ENCODE data around the gene TBCEL. TPM values are rescaled to one million over a fixed set of nuclear protein-coding genes. Genes with fewer than 3 reads are reported as not detected.

TBCEL gene
- total RNA-seq, 1 experiment from 2014 or later: 17.7 TPM

DNA sequence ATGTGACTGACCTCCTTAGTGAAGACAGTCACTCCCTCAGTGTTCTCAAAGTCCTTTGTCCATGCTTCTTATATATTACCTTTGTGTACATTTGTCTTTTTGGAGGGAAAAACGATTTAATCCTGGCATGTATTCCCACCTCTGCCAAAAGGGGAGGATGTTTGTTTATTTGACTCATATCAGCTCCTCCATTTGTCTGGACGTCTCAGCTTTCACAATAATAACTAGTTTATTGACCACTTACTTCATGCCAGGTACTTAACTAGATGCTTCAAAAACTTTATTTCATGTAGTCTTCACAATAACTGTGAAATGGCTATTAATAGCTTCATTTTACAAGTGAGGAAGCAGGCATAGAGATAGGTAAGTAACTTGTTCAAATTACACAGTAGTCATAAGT, 5.3 kb downstream of the TBCEL start:
- no TSS peak for BruUV-seq (replicated peaks)
- TF ChIP-seq SRF (IDR thresholded peaks at IDR 0.05; ENCODE audit: low read depth) (no peak), ZFX (IDR thresholded peaks at IDR 0.05) (no peak), POLR2A (IDR thresholded peaks at IDR 0.05; ENCODE audit: borderline replicate concordance, extremely low read depth, insufficient read depth, insufficient read length) (no peak), ZNF274 (IDR thresholded peaks at IDR 0.05; ENCODE audit: low read depth, low read length) (no peak), RAD21 (IDR thresholded peaks at IDR 0.05; ENCODE audit: low read depth) (no peak)
- TF ChIP-seq, protein P1, sequence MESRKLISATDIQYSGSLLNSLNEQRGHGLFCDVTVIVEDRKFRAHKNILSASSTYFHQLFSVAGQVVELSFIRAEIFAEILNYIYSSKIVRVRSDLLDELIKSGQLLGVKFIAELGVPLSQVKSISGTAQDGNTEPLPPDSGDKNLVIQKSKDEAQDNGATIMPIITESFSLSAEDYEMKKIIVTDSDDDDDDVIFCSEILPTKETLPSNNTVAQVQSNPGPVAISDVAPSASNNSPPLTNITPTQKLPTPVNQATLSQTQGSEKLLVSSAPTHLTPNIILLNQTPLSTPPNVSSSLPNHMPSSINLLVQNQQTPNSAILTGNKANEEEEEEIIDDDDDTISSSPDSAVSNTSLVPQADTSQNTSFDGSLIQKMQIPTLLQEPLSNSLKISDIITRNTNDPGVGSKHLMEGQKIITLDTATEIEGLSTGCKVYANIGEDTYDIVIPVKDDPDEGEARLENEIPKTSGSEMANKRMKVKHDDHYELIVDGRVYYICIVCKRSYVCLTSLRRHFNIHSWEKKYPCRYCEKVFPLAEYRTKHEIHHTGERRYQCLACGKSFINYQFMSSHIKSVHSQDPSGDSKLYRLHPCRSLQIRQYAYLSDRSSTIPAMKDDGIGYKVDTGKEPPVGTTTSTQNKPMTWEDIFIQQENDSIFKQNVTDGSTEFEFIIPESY (IDR thresholded peaks at IDR 0.05; ENCODE audit: extremely low read depth, insufficient replicate concordance, low read length): no peak
- H3K36me3 ChIP-seq (ENCODE audit: control insufficient read depth in 1 of 2, insufficient read depth in 2 of 2, low read length in 2 of 2): no peaks in the 10 kb centered on the region
- no peaks in the 10 kb centered on the region for H4K20me1 ChIP-seq (ENCODE audit: insufficient read depth)
- ATAC-seq (no peak), DNase-seq (ENCODE audit: low read depth, low spot score) (no peak)
- no peak overlapping the region for H3K4me3 ChIP-seq (replicated peaks in 1 of 2; ENCODE audit: low read depth in 1 of 2, low read length in 2 of 2)
- H3K79me2 ChIP-seq (ENCODE audit: insufficient read depth, low read length): peaks cover 36% of the 10 kb centered on the region
- no peak overlapping the region for H2AFZ ChIP-seq (ENCODE audit: low read depth, low read length, poor library complexity, severe bottlenecking)
- no peak overlapping the region for H3K4me2 ChIP-seq (ENCODE audit: low read length)
- intact Hi-C loops (cut with micrococcal nuclease): no loop called here
- peaks cover 10 to 17% of the 10 kb centered on the region in 2 experiments for H3K4me1 ChIP-seq (ENCODE audit: control insufficient read depth in 1 of 2, insufficient read depth in 2 of 2, low read length in 2 of 2)
- ChIA-PET POLR2A (no interaction called here), CTCF (no interaction called here), RAD21 (ENCODE audit: low non-redundant PET in 1 of 2, low total read pairs in 2 of 2, uncharacterized antibody in 2 of 2, unreplicated experiment in 2 of 2) (no interaction called here)
- no peaks in the 10 kb centered on the region for H3K9me2 ChIP-seq (ENCODE audit: insufficient read depth)
- H3K9me3 ChIP-seq (ENCODE audit: control insufficient read depth in 1 of 2, insufficient read depth in 1 of 2, low read depth in 1 of 2, low read length in 2 of 2): no peaks in the 10 kb centered on the region
- no peak overlapping the region for H3K9ac ChIP-seq (ENCODE audit: low read length)
- no peaks in the 10 kb centered on the region for H3K27me3 ChIP-seq (ENCODE audit: insufficient read depth, low read length)
- no peak overlapping the region for H3K27ac ChIP-seq (ENCODE audit: low read depth, low read length)

DNA sequence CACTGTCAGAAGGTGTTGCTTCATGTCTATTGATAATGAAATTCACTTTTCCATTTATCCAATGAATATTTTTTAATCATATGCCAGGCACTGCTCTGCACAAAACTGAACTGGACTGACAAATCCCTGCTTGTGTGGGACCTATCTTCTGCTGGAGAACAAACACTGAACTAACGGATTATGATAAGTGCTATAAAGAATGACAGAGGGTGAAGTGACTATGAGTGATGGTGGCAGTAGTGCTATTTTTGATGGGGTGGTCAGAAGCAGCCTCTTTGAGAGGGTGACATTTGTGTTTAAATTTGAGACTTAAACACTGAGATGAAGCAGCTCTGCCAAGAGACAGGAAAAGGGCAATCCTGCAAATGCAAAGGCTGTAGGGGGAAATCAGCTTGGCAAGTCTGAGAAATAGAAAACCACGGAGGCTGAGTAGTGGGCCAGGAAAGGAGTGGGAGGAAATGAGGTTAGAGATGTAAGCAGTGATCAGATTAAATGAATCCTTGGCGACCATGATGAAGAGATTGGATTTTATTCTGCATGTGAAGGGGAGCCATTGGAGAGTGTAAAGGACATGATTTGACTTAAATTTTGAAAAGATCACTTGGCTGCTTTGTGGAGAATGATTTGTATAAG, 6.0 kb downstream of the TBCEL start:
- ATAC-seq (no peak), DNase-seq (ENCODE audit: low read depth, low spot score) (no peak)
- ChIA-PET RAD21 (ENCODE audit: low non-redundant PET in 1 of 2, low total read pairs in 2 of 2, uncharacterized antibody in 2 of 2, unreplicated experiment in 2 of 2) (no interaction called here), CTCF (no interaction called here), POLR2A (no interaction called here)
- H3K4me2 ChIP-seq (ENCODE audit: low read length): no peak overlapping the region
- no peaks in the 10 kb centered on the region for H3K9me2 ChIP-seq (ENCODE audit: insufficient read depth)
- no peak overlapping the region for H3K4me3 ChIP-seq (replicated peaks in 1 of 2; ENCODE audit: low read depth in 1 of 2, low read length in 2 of 2)
- no peaks in the 10 kb centered on the region for H3K36me3 ChIP-seq (ENCODE audit: control insufficient read depth in 1 of 2, insufficient read depth in 2 of 2, low read length in 2 of 2)
- H3K9me3 ChIP-seq (ENCODE audit: control insufficient read depth in 1 of 2, insufficient read depth in 1 of 2, low read depth in 1 of 2, low read length in 2 of 2): no peaks in the 10 kb centered on the region
- H2AFZ ChIP-seq (ENCODE audit: low read depth, low read length, poor library complexity, severe bottlenecking): no peak overlapping the region
- no peak overlapping the region for H3K9ac ChIP-seq (ENCODE audit: low read length)
- H4K20me1 ChIP-seq (ENCODE audit: insufficient read depth): no peaks in the 10 kb centered on the region
- H3K27ac ChIP-seq (ENCODE audit: low read depth, low read length): no peak overlapping the region
- BruUV-seq (replicated peaks): no TSS peak
- no peaks in the 10 kb centered on the region for H3K27me3 ChIP-seq (ENCODE audit: insufficient read depth, low read length)
- H3K4me1 ChIP-seq (ENCODE audit: control insufficient read depth in 1 of 2, insufficient read depth in 2 of 2, low read length in 2 of 2): peaks cover 5 to 14% of the 10 kb centered on the region in 2 experiments
- intact Hi-C loops (cut with micrococcal nuclease): no loop called here
- H3K79me2 ChIP-seq (ENCODE audit: insufficient read depth, low read length): peaks cover 28% of the 10 kb centered on the region
- TF ChIP-seq RAD21 (IDR thresholded peaks at IDR 0.05; ENCODE audit: low read depth) (no peak), EGR1 (IDR thresholded peaks at IDR 0.05; ENCODE audit: low read depth) (no peak), FOSL1 (IDR thresholded peaks at IDR 0.05; ENCODE audit: low read depth) (no peak), CBX3 (IDR thresholded peaks at IDR 0.05; ENCODE audit: low read depth) (no peak), SIN3A (IDR thresholded peaks at IDR 0.05; ENCODE audit: low read depth) (no peak)
- TF ChIP-seq, protein P2, sequence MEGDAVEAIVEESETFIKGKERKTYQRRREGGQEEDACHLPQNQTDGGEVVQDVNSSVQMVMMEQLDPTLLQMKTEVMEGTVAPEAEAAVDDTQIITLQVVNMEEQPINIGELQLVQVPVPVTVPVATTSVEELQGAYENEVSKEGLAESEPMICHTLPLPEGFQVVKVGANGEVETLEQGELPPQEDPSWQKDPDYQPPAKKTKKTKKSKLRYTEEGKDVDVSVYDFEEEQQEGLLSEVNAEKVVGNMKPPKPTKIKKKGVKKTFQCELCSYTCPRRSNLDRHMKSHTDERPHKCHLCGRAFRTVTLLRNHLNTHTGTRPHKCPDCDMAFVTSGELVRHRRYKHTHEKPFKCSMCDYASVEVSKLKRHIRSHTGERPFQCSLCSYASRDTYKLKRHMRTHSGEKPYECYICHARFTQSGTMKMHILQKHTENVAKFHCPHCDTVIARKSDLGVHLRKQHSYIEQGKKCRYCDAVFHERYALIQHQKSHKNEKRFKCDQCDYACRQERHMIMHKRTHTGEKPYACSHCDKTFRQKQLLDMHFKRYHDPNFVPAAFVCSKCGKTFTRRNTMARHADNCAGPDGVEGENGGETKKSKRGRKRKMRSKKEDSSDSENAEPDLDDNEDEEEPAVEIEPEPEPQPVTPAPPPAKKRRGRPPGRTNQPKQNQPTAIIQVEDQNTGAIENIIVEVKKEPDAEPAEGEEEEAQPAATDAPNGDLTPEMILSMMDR (IDR thresholded peaks at IDR 0.05 in 2 of 3, conservative IDR thresholded peaks at IDR 0.05 in 1 of 3; ENCODE audit: borderline replicate concordance in 1 of 3, insufficient read depth in 1 of 3, low read depth in 2 of 3, low read length in 2 of 3): no peak
- TF ChIP-seq, protein P3, sequence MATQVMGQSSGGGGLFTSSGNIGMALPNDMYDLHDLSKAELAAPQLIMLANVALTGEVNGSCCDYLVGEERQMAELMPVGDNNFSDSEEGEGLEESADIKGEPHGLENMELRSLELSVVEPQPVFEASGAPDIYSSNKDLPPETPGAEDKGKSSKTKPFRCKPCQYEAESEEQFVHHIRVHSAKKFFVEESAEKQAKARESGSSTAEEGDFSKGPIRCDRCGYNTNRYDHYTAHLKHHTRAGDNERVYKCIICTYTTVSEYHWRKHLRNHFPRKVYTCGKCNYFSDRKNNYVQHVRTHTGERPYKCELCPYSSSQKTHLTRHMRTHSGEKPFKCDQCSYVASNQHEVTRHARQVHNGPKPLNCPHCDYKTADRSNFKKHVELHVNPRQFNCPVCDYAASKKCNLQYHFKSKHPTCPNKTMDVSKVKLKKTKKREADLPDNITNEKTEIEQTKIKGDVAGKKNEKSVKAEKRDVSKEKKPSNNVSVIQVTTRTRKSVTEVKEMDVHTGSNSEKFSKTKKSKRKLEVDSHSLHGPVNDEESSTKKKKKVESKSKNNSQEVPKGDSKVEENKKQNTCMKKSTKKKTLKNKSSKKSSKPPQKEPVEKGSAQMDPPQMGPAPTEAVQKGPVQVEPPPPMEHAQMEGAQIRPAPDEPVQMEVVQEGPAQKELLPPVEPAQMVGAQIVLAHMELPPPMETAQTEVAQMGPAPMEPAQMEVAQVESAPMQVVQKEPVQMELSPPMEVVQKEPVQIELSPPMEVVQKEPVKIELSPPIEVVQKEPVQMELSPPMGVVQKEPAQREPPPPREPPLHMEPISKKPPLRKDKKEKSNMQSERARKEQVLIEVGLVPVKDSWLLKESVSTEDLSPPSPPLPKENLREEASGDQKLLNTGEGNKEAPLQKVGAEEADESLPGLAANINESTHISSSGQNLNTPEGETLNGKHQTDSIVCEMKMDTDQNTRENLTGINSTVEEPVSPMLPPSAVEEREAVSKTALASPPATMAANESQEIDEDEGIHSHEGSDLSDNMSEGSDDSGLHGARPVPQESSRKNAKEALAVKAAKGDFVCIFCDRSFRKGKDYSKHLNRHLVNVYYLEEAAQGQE (IDR thresholded peaks at IDR 0.05; ENCODE audit: low read depth): no peak
- TF ChIP-seq, protein P4, sequence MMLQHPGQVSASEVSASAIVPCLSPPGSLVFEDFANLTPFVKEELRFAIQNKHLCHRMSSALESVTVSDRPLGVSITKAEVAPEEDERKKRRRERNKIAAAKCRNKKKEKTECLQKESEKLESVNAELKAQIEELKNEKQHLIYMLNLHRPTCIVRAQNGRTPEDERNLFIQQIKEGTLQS (IDR thresholded peaks at IDR 0.05): no peak
